IPS-11a (cell line): Measurements from ENCODE around the gene CSNK1D.
"Not testable (repeated sequence)": the region's sequence is repeated elsewhere in the genome, so short reads cannot be mapped to it uniquely, and the experiment has no call there.

Experiments used
- H3K4me3 ChIP-seq: one replicate; pipeline ENCODE4 v1.5.1; 2013; ENCODE audit warnings: low read depth, low read length, control low read depth

The CSNK1D gene

DNA sequence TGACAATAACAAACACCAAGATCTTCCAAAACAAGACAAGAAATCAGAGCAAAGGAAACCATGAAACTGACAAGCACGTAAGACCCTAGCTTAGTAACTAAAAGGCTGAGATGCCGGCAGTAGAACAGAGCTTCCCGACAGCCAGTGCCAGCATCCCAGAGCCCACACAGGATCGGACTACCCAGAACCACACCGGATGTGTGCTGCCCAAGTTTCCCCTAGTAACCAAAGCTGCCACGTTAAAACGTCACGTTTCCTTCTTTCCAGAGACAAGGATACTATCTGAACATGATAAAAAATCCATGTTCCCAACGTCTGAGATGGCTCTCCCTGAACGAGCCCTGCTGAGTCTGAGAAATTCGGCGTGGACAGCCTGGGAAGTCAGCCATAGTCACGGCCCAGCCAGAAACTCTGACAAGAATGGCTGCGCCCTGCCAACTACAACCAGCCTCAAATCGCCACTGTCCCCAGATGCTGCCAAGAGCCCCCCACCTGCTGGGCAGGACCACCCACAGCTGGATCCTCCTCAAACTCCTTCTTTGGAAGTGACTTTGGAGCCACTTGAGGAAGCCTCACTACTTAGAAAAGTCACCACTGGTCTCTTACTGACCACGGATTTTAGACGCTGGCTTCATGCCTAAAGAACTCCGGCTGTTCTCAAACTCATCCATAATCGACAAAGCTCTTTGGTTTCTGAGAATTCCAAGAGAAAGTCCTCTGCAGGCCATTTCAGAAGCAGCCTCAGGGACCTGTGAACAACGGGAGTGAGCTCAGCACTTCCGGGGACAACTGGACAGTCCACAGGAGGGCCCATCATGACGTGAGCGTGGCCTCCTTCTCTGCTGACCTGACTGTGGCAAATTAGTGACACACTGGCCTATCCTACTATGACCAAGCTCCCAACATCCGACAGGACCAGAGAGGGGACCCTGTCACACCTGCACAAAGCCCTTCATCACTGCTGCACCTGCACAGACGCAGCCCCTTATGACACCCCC, 77.5 kb downstream of the CSNK1D start:
- H3K4me3 ChIP-seq: no peak overlapping the region

DNA sequence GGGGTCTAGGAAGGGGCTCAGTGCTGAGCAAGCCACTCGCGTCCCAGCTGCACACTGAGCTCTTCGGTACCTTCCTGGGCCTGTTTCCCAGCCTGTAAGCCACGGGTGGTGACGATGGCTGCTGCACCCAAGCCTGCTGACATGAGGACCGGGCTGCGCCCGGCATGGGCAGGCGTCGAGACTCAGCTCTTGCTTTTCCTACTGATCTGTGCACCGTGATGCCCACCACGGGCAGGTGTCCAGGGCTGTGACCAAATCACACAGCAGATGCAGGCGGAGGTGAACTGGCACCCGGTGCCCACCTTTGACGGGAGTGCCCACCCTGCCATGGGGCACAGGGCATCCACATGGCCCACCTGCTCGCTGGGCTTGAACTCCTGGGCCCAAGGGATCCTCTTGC, 78.7 kb downstream of the CSNK1D start:
- H3K4me3 ChIP-seq: no peak overlapping the region

DNA sequence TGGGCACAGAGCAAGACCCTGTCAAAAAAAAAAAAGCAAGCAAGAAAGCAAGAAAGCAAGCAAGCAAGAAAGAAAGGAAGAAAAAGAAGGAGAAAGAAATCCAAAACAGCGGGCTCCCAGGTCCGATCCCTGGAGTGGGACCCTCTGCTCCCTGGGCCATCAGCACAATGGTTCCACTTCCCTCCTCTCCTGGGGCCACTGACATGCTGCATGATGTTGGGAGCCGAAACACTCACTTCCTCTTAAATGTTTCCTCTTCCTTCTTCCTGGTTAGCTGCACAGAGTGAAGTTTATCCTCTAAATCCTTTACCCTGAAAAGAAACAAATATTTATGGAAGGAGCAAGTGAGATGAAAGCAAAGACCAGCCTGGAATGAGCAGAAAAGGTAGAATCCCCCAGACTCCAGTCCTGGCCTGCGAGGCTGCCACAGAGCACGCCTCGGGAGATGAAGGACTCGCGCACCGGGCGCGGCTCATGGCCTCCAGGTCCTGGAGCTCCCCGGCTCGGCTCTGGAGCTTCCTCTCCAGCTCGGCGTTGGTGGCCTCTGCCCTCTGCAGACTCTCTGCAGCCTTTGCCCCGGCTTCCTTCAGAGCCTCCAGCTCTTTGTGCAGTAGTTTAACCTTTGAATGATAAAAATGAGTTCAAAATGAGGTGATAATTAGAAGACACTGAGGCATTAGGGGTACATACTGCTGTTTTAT, 79.8 kb downstream of the CSNK1D start:
- no peak overlapping the region for H3K4me3 ChIP-seq

DNA sequence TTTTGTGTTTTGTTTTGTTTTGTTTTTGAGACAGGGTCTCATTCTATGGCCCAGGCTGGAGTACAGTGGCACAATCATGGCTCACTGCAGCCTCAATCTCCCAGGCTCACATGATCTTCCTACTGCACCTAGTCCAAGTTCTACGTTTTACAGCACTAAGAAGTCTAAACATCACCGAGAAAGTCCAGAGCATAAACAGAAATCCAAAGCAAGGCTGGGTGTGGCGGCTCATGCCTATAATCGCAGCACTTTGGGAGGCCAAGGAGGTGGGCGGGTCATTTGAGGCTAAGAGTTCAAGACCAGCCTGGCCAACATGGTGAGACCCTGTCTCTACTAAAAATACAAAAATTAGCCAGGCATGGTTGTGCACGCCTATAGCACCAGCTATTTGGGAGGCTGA, 80.5 kb downstream of the CSNK1D start:
- not testable (repeated sequence) for H3K4me3 ChIP-seq
